Stimulated activated CD4-positive, alpha-beta T cell treated with anti-CD3 and anti-CD28 coated beads, Interleukin-2, amount 100 ng/mL, for 24 hours (primary cell): ENCODE measurements around the gene CPM.

Source experiments
- DNase-seq, 2 donors: peaks; one replicate each; pipeline ENCODE4 v3.0.0-alpha.2; 2020

Gene CPM

GRCh38 chr12:68903511-68903910 lies 29.5 kb downstream of the CPM start:
- no peak for DNase-seq

- no peak for DNase-seq
These were observed 31.4 kb downstream of the CPM start for GRCh38 chr12:68901551-68901950.

- no peak for DNase-seq
These were observed 31.8 kb downstream of the CPM start for GRCh38 chr12:68901145-68901544.

GRCh38 chr12:68900241-68900640 lies 32.7 kb downstream of the CPM start:
- DNase-seq: no peak

- DNase-seq: no peak
These were observed 33.7 kb downstream of the CPM start for GRCh38 chr12:68899251-68899771.

GRCh38 chr12:68896881-68897540 lies 36.0 kb downstream of the CPM start:
- DNase-seq: no peak

GRCh38 chr12:68894276-68894855 lies 38.6 kb downstream of the CPM start:
- DNase-seq: no peak

GRCh38 chr12:68893741-68894140 lies 39.2 kb downstream of the CPM start:
- DNase-seq: no peak

- no peak for DNase-seq
These were observed 39.8 kb downstream of the CPM start for GRCh38 chr12:68893201-68893600.

- DNase-seq: no peak
These were observed 41.8 kb downstream of the CPM start for GRCh38 chr12:68891141-68891540.

GRCh38 chr12:68890701-68891113 lies 42.3 kb downstream of the CPM start:
- no peak for DNase-seq

GRCh38 chr12:68888243-68888642 lies 44.7 kb downstream of the CPM start:
- DNase-seq: no peak

GRCh38 chr12:68887641-68888040 lies 45.3 kb downstream of the CPM start:
- DNase-seq: no peak

GRCh38 chr12:68886636-68887572 lies 46.1 kb downstream of the CPM start:
- no peak for DNase-seq

- no peak for DNase-seq
These were observed 47.6 kb downstream of the CPM start for GRCh38 chr12:68885381-68885780.

GRCh38 chr12:68884251-68884650 lies 48.7 kb downstream of the CPM start:
- DNase-seq: no peak

- no peak for DNase-seq
These were observed 49.8 kb downstream of the CPM start for GRCh38 chr12:68883151-68883550.

GRCh38 chr12:68882251-68882964 lies 50.6 kb downstream of the CPM start:
- no peak for DNase-seq

- DNase-seq: no peak
These were observed 52.2 kb downstream of the CPM start for GRCh38 chr12:68880660-68881325.

GRCh38 chr12:68878846-68879245 lies 54.1 kb downstream of the CPM start:
- DNase-seq: no peak

GRCh38 chr12:68878283-68878682 lies 54.7 kb downstream of the CPM start:
- DNase-seq: no peak

- DNase-seq: no peak
These were observed 55.4 kb downstream of the CPM start for GRCh38 chr12:68877583-68877982.
